ENCODE measurements around the gene C6orf15.

Gene C6orf15

GRCh38 chr6:31112478-31112877 is at the start of gene C6orf15:
TSS of gene C6orf15 (minus strand) at chr6:31112575. CDS start at chr6:31112555, 20 bp downstream.
- no peak for DNase-seq (ENCODE audit: low read depth)

GRCh38 chr6:31161216-31162126 is 49.1 kb upstream of the C6orf15 start:
- no peak for DNase-seq (ENCODE audit: low read depth)

- no peak for DNase-seq (ENCODE audit: low read depth)
Observed at GRCh38 chr6:31158863-31159855, 46.8 kb upstream of the C6orf15 start.

DNA sequence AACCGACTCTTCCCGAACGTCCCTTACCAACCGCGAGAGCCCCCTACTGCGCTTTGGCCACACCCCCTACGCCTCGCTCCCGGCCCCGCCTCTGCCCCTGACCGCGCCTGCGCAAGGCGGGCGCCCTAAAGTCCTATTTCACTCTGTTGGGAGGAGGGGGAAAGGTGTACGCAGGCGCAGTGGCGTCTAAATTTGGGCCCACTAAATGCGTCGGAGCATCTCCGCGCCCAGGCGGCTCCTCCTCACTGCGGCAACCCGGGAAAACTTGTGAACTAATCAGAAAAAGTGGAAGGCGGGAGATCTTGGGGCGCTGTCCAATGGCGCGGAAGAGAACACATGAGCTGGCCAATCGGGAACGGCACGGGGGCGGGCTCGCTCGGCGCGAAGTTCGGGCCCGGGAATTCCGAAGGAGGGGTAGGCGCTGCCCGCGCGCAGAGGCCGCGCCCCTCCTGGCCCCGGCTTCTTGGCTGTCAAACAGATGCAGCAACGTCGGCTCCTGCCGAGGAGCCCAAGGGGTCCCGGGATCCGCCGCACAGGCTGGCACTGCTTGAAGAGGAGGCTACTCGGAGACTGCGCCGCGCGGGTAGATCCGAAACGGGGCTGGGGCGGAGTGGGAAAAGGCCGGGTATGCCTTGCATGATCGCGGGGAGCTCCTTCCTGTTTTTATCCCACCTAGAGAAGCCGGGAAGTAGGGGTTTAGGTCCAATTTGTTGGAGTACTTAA is 45.9 kb upstream of the C6orf15 start, which contains the start of gene TCF19:
Gene TCF19, plus strand, starts transcription at position 450 of the 723 bp plus-strand sequence. CDS start 881 bp downstream, outside the sequence.
- peak; percentile 99 for DNase-seq (ENCODE audit: low read depth)

- no peak for DNase-seq (ENCODE audit: low read depth)
Observed at GRCh38 chr6:31157513-31158139, 45.3 kb upstream of the C6orf15 start, which contains the start of gene CCHCR1. TSS of gene CCHCR1 (minus strand) at chr6:31157802. CDS start at chr6:31157600, 202 bp downstream.

DNA sequence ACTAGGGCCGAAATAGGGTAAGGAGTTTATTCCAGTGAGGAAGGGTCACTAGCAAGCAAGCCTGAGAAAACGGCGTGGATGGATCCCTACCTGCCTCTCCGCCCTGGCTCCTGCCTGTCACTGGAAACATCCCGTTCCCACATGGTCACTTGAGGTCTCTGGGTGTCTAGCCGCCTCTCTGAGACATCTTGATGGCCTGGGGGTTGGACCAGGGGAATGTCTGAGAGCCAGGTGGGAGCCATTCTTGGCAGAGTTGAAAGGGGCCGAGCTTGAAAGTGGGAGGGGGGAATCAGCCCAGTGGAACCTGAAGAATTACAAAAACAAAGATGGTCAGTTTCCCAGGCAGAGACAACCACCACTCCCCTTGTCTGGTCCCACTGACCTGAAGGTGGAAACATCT is 44.3 kb upstream of the C6orf15 start:
- no peak for DNase-seq (ENCODE audit: low read depth)

GRCh38 chr6:31154436-31154835 is 42.1 kb upstream of the C6orf15 start:
- no peak for DNase-seq (ENCODE audit: low read depth)

GRCh38 chr6:31152781-31153180 is 40.4 kb upstream of the C6orf15 start:
- no peak for DNase-seq (ENCODE audit: low read depth)

- no peak for DNase-seq (ENCODE audit: low read depth)
Observed at GRCh38 chr6:31149827-31150447, 37.6 kb upstream of the C6orf15 start.

GRCh38 chr6:31145386-31145785 is 33.0 kb upstream of the C6orf15 start:
- no peak for DNase-seq (ENCODE audit: low read depth)

GRCh38 chr6:31144970-31145340 is 32.6 kb upstream of the C6orf15 start:
- DNase-seq (ENCODE audit: low read depth): no peak

DNA sequence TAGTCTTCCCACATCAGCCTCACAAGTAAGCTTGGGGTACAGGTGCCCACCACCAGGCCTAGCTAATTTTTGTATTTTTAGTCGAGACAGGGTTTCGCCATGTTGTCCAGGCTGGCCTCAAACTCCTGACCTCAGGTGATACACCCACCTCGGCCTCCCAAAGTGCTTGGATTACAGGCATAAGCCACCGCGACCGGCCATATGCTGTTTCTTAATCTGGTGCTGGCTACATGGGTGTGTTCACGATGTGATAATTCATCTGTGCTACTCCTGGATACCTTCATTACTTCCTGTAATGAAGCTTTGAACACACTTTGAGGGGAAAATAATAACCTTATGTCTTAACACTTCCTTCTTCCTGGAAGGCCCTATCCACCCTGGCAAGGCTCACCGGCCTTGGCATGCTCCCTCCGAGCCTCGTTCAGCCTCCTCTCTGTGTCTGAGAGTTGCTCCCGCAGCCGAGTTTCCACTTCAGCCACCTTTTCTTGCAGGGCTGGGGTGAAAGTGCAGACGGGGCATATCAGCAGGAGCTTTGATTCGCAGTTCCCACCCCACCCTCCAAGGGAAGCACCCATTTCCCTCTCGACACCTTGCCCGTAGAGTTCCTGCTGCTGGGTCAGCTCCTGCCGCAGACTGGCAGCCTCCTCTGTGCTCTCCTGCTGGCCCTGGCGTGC is 32.1 kb upstream of the C6orf15 start:
- no peak for DNase-seq (ENCODE audit: low read depth)

DNA sequence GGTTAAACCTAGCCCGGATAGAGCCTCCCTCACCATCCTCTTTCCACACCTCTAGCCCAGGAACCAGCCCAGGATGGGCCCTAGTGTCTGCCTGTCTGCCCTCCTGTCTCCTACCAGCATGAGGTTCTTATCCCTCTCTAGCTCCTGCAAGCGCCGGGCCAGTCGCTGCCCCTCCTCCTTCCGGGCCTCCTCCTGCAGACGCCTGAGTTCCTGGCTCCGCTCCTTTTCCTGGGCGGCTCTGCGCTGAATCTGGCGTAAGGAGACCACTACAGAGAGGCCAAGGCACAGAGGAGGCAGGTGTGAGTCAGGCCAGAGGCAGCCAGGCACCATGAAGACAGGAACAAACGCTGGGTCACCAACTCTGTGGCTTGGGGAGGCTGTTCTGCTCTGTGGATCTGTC is 30.8 kb upstream of the C6orf15 start:
- DNase-seq (ENCODE audit: low read depth): no peak

- no peak for DNase-seq (ENCODE audit: low read depth)
Observed at GRCh38 chr6:31142361-31142761, 30.0 kb upstream of the C6orf15 start.

DNA sequence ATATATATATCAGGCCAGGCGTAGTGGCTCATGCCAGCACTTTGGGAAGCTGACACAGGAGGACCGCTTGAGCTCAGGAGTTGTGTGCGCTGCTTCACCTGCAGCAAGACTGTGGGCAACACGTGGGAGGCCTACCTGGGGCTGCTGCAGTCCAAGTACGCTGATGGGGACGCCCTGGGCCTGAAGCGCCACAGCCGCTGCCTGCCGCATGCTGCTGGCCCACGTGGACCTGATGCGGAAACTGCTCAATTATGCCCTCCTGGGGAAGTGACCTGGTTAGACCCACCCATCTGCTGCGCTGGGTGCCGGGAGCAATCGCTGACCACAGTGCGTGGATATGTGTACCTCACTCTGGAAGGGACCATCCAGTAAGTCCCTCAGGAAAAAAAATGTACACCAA is 28.3 kb upstream of the C6orf15 start:
- DNase-seq (ENCODE audit: low read depth): no peak

- DNase-seq (ENCODE audit: low read depth): no peak
Observed at GRCh38 chr6:31139599-31139998, 27.2 kb upstream of the C6orf15 start.

DNA sequence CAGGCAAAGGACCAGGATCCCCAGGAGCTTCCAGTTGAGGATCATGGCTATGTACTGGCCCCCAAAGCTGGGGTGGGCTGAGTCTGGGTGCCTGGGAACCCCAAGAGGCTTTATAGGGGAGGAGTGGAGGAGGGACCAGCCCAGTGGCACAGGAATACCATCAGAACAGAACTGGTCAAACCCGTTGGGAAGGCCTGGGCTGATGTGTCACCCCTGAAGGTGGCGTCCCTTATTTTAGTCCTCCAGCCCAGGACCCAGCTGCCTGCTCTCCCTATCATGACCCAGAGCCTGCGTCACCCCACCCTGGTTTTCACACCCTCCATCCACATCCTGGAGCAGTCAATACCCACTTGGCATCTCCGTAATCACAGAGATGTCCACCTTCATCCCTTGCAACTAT is 26.6 kb upstream of the C6orf15 start, which contains the start of gene PSORS1C2:
Gene PSORS1C2, minus strand, starts transcription at position 85 of the 400 bp plus-strand sequence. Its CDS starts 40 bp downstream, at position 45.
- DNase-seq (ENCODE audit: low read depth): no peak

GRCh38 chr6:31135710-31136109 is 23.3 kb upstream of the C6orf15 start:
- no peak for DNase-seq (ENCODE audit: low read depth)

- no peak for DNase-seq (ENCODE audit: low read depth)
Observed at GRCh38 chr6:31132806-31133205, 20.4 kb upstream of the C6orf15 start.

DNA sequence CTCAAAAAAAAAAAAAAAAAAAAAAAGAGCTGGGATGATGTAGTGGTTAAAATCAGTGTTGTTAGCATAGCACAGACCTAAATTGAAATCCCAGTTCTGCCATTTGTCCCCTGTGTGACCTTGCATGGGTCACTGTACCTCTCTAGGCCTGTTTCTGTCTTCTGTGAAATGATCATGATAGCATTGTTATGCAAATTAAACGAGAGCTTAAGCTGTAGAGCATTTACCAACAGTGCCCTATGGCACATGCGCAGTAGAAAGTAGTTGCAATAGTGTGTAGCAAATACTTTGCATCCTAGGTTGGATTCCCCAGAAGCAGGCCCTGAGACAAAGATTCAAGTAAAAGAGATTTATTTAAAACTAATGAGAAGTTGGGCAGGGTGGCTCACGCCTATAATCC is 19.2 kb upstream of the C6orf15 start:
- DNase-seq (ENCODE audit: low read depth): no peak

All from stimulated activated CD8-positive, alpha-beta memory T cell treated with anti-CD3 and anti-CD28 coated beads, Interleukin-12 subunit alpha, Interleukin-12 subunit beta, amount 100 ng/mL, for 1 hour (primary cell).